ENCODE data around the gene ARFGEF2.
"Not testable (repeated sequence)": the region's sequence is repeated elsewhere in the genome, so short reads cannot be mapped to it uniquely, and the experiment has no call there.

Gene ARFGEF2

GRCh38 chr20:48928832-48929725 is 7.6 kb downstream of the ARFGEF2 start:
- DNase-seq (ENCODE audit: low spot score) = no peak

GRCh38 chr20:48930035-48930434 is 8.5 kb downstream of the ARFGEF2 start:
- DNase-seq (ENCODE audit: low spot score) = no peak

- no peak for DNase-seq (ENCODE audit: low spot score)
Measured at GRCh38 chr20:48930878-48931277, 9.4 kb downstream of the ARFGEF2 start.

DNA sequence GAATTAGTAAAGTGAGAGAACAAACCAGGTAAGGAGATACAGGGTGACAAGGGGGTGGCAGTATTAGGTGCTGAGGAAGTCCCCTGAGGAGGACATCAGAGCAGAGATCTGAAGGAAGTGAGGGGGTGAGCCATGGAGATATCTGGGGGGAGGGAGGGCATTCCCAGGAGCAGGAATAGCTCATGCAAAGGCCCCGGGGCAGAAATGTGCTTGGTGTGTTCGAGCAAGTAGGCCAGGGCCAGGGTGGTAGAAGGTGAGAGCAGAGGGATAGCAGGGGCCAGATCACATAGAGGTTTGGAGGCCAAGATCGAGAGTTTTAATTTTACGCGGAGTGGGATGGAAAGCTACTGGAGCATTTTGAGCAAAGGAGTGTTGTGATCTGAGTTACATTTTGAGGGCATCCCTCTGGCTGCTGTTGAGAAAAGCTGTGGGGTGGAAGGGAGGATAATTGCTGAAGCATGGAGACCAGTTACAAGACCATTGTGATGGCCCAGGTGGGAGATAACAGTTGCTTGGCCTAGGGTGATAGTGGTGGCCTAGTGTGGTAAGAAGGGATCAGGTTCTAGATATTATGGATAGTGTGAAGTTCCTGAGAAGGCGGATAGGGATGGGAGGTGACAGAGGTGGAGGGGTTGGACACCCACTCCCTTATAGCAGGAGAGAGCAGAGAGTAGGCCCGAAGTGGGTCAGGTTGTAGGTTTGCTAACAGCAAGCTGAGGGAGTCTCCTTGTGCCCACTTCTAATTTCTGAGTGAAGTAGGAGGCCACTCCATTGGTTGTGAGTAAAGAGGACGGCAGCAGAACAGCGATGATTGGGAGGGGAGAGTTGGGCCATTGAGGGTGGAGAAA is 10.2 kb downstream of the ARFGEF2 start:
- DNase-seq (ENCODE audit: low spot score) = no peak

GRCh38 chr20:48932375-48932941 is 10.9 kb downstream of the ARFGEF2 start:
- no peak for DNase-seq (ENCODE audit: low spot score)

DNA sequence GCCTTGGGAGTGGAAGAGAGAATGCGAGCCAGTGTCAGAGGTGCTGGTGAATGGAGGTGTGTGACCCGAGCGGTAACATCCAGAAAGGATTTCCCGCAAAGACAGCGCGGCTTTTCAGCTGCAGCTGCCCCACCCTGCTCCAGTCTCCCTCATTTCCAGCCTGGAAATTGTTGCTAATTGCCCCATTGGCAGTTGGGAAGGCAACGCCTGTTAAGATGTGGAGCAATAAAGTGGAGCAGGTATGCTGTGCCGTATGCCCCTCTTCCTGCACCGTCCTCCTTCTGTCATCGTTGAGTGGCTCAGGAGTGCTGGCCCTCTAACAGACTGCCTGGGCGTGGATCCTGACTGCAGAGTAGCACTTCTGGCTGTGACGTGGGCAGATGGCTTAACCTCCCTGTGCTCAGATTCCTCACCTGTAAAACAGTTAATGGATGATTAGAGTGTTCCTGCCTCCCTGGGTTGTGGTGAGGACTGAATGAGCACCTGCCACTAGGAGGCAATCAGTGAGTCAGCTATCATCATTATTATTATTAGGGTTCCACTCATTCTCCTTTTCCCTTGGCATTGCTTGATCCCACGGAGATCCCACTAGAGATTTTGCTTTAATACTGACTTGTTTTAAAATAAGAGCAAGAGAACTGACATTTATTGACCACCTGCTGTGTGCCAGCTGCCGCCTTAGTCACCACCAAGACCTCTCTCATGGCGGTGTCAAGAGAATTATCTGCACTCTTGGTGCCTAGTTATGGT is 11.7 kb downstream of the ARFGEF2 start:
- DNase-seq (ENCODE audit: low spot score) = no peak

GRCh38 chr20:48934273-48934877 is 12.9 kb downstream of the ARFGEF2 start:
- DNase-seq (ENCODE audit: low spot score) = not testable (repeated sequence)

DNA sequence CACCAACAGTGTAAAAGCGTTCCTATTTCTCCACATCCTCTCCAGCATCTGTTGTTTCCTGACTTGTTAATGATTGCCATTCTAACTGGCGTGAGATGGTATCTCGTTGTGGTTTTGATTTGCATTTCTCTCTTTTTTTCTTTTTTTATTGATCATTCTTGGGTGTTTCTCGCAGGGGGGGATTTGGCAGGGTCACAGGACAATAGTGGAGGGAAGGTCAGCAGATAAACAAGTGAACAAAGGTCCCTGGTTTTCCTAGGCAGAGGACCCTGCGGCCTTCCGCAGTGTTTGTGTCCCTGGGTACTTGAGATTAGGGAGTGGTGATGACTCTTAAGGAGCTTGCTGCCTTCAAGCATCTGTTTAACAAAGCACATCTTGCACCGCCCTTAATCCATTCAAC is 13.5 kb downstream of the ARFGEF2 start:
- not testable (repeated sequence) for DNase-seq (ENCODE audit: low spot score)

GRCh38 chr20:48936178-48936577 is 14.7 kb downstream of the ARFGEF2 start:
- DNase-seq (ENCODE audit: low spot score) = not testable (repeated sequence)

- DNase-seq (ENCODE audit: low spot score) = no peak
Measured at GRCh38 chr20:48937674-48938073, 16.2 kb downstream of the ARFGEF2 start.

DNA sequence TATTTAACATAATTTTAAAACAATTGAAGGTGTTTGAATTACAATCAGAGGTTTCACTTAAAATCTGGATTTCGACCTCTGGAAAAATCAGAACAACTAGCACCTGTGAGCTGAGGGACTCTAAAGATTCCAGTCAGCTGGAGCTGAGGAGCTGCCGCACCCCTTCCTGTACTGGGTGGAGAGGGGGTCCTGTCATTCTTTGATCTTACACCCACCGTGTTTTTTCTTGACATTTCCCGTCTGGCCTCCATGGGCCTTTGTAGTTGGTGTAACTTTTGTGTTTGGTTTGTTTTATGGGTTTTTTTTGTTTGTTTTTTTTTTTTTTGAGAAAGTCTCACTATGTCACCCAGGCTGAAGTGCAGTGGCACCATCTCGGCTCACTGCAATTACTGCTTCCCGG is 17.2 kb downstream of the ARFGEF2 start:
- DNase-seq (ENCODE audit: low spot score) = no peak

- no peak for DNase-seq (ENCODE audit: low spot score)
Measured at GRCh38 chr20:48940170-48940569, 18.7 kb downstream of the ARFGEF2 start.

- DNase-seq (ENCODE audit: low spot score) = no peak
Measured at GRCh38 chr20:48941467-48941866, 20.0 kb downstream of the ARFGEF2 start.

DNA sequence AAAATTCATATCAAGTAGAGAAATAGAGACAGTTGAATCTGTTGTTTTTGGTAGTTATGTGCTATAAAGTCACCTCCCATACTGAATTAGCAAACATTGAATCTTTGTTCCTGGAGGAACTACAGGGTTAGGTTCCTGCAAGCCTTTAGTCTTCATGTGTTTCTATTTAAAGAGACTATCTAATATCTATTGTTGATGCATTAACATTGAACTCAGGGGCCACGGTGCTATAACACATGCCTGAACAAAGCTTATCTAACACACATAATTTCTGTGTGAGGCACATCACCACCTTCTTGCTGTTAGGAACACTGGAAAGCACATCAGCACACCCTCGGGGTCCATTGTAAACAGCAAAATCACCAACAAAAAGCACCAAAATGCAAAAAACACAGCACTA is 21.2 kb downstream of the ARFGEF2 start:
- no peak for DNase-seq (ENCODE audit: low spot score)

- no peak for DNase-seq (ENCODE audit: low spot score)
Measured at GRCh38 chr20:48944663-48945297, 23.3 kb downstream of the ARFGEF2 start.

- no peak for DNase-seq (ENCODE audit: low spot score)
Measured at GRCh38 chr20:48945840-48946514, 24.5 kb downstream of the ARFGEF2 start.

GRCh38 chr20:48948612-48949011 is 27.1 kb downstream of the ARFGEF2 start:
- DNase-seq (ENCODE audit: low spot score) = no peak

GRCh38 chr20:48949304-48950170 is 28.0 kb downstream of the ARFGEF2 start:
- no peak for DNase-seq (ENCODE audit: low spot score)

DNA sequence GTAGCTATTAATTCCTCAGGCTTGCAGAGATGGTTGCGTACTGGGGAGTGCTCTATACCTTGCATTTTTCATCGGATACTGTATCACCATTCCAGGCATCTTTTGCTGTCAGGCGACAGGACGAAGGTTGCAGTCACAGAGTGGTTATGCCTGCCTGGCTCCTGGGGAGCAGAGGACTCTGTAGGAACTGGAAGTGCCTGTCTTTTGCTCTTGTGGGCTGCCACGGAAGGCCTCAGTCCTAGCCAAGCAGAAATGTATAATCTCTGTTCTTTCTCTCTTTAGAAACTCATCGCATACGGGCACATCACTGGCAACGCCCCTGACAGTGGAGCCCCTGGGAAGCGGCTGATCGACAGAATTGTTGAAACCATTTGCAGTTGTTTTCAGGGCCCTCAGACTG is 29.5 kb downstream of the ARFGEF2 start:
- DNase-seq (ENCODE audit: low spot score) = no peak
